ENCODE measurements around the gene OR10A6. TPM values are rescaled to one million over a fixed set of nuclear protein-coding genes. Genes with fewer than 3 reads are reported as not detected.

The OR10A6 gene
- total and polyA plus RNA-seq, 9 of the 15 experiments (the other 6 are each of a cell fraction or from before 2014, with no cell fraction given) = not detected

DNA sequence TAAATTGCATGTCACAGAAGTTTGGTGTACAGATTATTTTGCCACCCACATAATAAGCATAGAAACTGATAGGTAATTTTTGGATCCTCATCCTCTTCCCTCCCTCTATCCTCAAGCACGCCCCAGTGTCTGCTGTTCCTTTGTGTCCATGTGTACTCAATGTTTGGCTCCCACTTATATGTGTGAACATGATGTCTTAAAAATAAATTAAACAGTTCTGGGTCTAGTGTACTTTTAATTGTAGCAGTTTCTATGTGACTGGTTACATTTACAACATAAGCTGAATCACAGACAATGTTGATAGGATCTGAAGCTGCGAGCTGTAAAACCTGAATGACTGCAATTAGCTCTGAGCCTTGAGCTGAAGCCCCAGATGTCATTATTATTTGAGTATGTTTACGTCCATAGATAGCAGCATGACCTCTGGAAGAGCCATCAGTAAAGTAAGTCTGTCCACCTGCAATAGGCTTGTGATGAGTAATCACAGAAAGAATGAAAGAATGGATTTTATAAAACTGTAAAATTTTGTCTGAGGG, 29.7 kb downstream of the OR10A6 start:
- H3K4me1 ChIP-seq (replicated peaks in 1 of 2; ENCODE audit: control insufficient read depth in 2 of 2, insufficient read depth in 2 of 2, low read length in 2 of 2) = no peaks in the 10 kb centered on the region
- no peaks in the 10 kb centered on the region for H3K9me1 ChIP-seq (ENCODE audit: control insufficient read depth, insufficient read depth, low read length)
- FAIRE-seq = no peak
- no peak overlapping the region for H3K27ac ChIP-seq (ENCODE audit: extremely low read depth, low read depth, low read length)
- no peaks in the 10 kb centered on the region for H3K36me3 ChIP-seq (ENCODE audit: control insufficient read depth, insufficient read depth, low read length)
- CTCF ChIA-PET (ENCODE audit: low intra/inter-chr PET ratio) = no interaction called here
- no peak for DNase-seq (ENCODE audit: extremely low read depth in 1 of 4, low spot score in 3 of 4)
- TF ChIP-seq, protein P1, sequence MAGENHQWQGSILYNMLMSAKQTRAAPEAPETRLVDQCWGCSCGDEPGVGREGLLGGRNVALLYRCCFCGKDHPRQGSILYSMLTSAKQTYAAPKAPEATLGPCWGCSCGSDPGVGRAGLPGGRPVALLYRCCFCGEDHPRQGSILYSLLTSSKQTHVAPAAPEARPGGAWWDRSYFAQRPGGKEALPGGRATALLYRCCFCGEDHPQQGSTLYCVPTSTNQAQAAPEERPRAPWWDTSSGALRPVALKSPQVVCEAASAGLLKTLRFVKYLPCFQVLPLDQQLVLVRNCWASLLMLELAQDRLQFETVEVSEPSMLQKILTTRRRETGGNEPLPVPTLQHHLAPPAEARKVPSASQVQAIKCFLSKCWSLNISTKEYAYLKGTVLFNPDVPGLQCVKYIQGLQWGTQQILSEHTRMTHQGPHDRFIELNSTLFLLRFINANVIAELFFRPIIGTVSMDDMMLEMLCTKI (IDR thresholded peaks at IDR 0.05; ENCODE audit: partially characterized antibody) = no peak
- TF ChIP-seq KAT7 (CRISPR knock-in tag; IDR thresholded peaks at IDR 0.05; ENCODE audit: borderline replicate concordance) = no peak
- no peak for TF ChIP-seq ZC3H4 (CRISPR knock-in tag; IDR thresholded peaks at IDR 0.05; ENCODE audit: borderline replicate concordance)
- TF ChIP-seq FOXK2 (conservative IDR thresholded peaks at IDR 0.05 in 1 of 2, IDR thresholded peaks at IDR 0.05 in 1 of 2; ENCODE audit: low read depth in 2 of 2) = no peak
- no peak for TF ChIP-seq MCM2 (IDR thresholded peaks at IDR 0.05; ENCODE audit: low read depth)
- TF ChIP-seq TEAD1 (CRISPR knock-in tag; IDR thresholded peaks at IDR 0.05) = no peak
- no peak for TF ChIP-seq ZSCAN32 (CRISPR knock-in tag; IDR thresholded peaks at IDR 0.05)
- no peak for TF ChIP-seq WHSC1 (IDR thresholded peaks at IDR 0.05; ENCODE audit: low read length)
- no peak for TF ChIP-seq LCOR (CRISPR knock-in tag; IDR thresholded peaks at IDR 0.05)
- TF ChIP-seq, protein P2, sequence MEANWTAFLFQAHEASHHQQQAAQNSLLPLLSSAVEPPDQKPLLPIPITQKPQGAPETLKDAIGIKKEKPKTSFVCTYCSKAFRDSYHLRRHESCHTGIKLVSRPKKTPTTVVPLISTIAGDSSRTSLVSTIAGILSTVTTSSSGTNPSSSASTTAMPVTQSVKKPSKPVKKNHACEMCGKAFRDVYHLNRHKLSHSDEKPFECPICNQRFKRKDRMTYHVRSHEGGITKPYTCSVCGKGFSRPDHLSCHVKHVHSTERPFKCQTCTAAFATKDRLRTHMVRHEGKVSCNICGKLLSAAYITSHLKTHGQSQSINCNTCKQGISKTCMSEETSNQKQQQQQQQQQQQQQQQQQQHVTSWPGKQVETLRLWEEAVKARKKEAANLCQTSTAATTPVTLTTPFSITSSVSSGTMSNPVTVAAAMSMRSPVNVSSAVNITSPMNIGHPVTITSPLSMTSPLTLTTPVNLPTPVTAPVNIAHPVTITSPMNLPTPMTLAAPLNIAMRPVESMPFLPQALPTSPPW (CRISPR knock-in tag; IDR thresholded peaks at IDR 0.05) = no peak
- no peak for TF ChIP-seq ZNF140 (CRISPR knock-in tag; IDR thresholded peaks at IDR 0.05)
- no peak for TF ChIP-seq DNMT1 (IDR thresholded peaks at IDR 0.05)
- no peak for TF ChIP-seq POLR2B (IDR thresholded peaks at IDR 0.05; ENCODE audit: low read depth, partially characterized antibody)
- no peak for TF ChIP-seq RFX1 (IDR thresholded peaks at IDR 0.05)
- no peak for ATAC-seq
- H3K4me3 ChIP-seq = no peak overlapping the region
- H3K27me3 ChIP-seq (ENCODE audit: control insufficient read depth in 2 of 2, insufficient read depth in 2 of 2, low read length in 2 of 2) = peaks cover 0 to 4% of the 10 kb centered on the region in 2 experiments; a peak in 2 of 5 replicates
- no peak overlapping the region for H3K4me2 ChIP-seq (ENCODE audit: insufficient read depth, low read length)
- H4K20me1 ChIP-seq (replicated peaks; ENCODE audit: control insufficient read depth, insufficient read depth, low read length) = no peaks in the 10 kb centered on the region
- H2AFZ ChIP-seq (ENCODE audit: low read depth, low read length) = no peak overlapping the region
- intact Hi-C loops (cut with micrococcal nuclease) (no loop called here), in situ Hi-C loops (cut with MboI) (no loop called here)
- H3K9me3 ChIP-seq (replicated peaks; ENCODE audit: control insufficient read depth, insufficient read depth, low read depth, low read length) = no peaks in the 10 kb centered on the region
- 0% methylated on average over 3 of the region's 3 CpGs for WGBS (ENCODE audit: insufficient coverage, low coverage, missing lambda C conversion rate)
- no peaks in the 10 kb centered on the region for H3K79me2 ChIP-seq (ENCODE audit: control insufficient read depth, insufficient read depth, low read length)
- BruUV-seq (replicated peaks) = no TSS peak
- no peak overlapping the region for H3K9ac ChIP-seq (ENCODE audit: insufficient read depth in 1 of 2, low read depth in 2 of 2, low read length in 2 of 2)
- POLR2A ChIA-PET = interaction anchor here (1.0 kb wide), 1 partner anchor 26 kb away, joined by 3 read pairs; no protein-coding TSS in a partner anchor

Data from K562 (cell line).